EL (cell line): ENCODE measurements around the gene ZBED4.
"Not testable (repeated sequence)": the region's sequence is repeated elsewhere in the genome, so short reads cannot be mapped to it uniquely, and the experiment has no call there.

Experiments
- DNase-seq: peaks from one replicate; pipeline ENCODE4 v3.0.0-alpha.2; 2016

The ZBED4 gene

DNA sequence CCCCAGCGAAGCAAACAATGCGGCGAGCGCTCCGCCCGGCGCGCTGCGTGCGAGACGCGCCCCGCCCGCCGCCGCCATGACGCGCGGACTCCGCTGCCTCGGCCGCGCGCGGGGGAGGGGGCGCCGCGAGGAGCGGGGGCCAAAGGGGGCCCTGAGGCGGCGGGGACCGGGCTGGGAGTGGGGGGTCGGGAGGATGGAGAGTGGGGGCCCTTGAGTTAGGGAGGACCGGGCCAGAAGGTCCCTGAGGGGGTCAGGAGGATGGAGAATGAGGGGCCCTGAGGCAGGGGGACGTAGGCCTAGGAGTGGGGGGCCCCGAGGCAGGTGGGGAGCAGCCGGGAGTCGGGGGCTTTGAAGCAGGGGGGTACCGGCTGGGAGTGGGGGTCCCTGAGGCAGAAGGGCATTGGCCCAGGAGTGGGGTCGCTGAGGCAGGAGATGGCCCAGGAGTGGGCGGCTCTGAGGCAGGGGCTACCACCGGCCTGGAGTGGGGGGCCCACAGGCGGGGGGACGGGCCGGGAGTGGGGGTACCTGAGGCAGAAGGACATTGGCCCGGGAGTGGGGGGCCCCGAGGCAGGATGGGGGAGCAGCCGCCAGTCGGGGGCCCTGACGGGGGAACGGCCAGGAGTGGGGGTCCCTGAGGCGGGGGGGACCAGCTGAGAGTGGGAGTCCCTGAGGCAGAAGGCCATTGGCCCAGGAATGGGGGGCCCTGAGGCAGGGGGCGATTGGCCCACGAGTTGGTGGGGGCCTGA is 25.6 kb upstream of the ZBED4 start, which contains the start of gene BRD1:
BRD1 (minus strand) TSS at position 21 of the 746 bp plus-strand sequence. CDS start 3,556 bp downstream, outside the sequence.
- DNase-seq: peak; percentile 62

DNA sequence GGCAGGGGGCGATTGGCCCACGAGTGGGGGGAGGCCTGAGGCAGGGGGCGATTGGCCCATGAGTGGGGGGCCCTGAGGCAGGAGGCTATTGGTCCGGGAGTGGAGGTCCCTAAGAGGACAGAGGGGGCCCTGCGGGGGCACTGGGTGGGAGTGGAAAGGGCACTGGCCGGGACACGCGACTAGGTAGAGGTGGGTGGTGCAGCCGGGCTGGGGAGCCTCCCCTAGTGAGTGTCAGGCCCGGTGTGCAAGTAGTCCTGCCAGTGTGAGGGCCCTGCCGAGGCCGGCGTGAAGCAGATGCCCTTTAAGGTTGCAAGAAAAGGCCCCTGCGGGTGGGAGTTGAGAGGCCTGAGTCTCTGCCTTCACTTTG is 25.1 kb upstream of the ZBED4 start:
- no peak for DNase-seq

DNA sequence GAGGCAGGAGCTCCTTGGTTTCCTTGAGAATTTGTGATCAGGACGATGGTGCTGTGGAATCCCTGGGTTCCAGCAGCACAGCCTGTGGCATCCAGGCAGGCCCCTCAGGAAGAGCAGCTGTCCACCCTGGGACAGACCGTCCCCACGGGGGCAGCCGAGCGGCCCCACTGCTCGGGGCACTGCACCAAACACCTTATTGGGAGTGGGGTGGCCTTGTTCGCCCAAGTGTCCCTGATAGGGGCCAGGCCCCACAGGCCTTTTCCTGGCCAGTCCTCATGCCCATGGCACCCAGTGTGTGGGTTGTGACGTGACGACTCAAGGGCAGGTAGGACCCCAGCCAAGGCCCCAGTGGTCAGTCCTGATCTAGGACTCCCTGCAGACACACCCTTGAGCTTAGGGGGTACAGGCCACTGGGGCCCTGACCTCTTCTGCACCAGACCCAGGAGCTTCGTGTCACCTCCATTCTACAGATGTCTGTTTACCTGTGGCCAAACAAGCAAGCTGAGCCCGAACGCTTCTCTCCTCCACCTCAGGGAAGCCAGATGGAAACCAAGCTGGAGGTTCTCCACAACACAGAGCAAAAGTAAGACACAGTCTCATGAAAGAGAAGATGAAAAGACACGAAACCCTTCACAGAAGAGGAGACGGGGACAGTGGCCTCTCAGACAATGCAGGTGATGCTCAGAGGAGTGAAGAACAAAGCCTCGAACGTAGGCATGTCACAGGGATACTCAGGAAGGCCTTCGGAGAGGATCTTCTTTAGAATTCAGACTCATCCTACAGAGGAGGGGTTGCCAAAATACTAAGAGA is 24.4 kb upstream of the ZBED4 start:
- no peak for DNase-seq

DNA sequence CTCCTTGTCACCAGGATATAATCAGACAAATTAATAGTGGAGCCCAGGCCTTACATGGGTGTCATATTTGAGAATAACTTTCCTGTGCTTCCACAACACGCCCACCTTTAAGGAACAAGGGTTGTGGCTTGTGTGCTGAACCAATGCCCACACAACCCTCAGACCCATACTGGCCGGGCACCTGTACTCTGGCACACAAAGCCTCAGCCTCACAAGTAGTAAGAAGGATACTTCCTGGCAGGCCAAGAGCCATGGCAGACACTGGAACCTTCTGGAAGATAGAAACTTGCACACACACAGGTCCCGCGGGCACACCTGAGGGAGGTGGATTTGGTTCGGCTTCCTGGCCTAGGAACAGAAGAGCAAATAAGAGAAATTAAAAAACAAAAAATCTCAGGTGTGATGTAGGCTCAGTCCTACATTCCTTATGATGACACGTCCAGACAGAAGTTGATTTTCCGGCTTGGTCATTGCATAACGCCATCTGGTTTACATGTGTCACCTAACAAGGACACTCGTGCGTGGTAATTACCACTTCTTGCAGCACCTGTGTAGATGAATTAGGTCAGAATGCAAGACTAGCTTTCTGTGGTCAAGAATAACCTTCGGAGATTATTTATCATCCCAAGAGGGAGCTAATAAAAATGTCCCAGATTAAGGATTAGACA is 20.2 kb upstream of the ZBED4 start:
- DNase-seq: no peak

DNA sequence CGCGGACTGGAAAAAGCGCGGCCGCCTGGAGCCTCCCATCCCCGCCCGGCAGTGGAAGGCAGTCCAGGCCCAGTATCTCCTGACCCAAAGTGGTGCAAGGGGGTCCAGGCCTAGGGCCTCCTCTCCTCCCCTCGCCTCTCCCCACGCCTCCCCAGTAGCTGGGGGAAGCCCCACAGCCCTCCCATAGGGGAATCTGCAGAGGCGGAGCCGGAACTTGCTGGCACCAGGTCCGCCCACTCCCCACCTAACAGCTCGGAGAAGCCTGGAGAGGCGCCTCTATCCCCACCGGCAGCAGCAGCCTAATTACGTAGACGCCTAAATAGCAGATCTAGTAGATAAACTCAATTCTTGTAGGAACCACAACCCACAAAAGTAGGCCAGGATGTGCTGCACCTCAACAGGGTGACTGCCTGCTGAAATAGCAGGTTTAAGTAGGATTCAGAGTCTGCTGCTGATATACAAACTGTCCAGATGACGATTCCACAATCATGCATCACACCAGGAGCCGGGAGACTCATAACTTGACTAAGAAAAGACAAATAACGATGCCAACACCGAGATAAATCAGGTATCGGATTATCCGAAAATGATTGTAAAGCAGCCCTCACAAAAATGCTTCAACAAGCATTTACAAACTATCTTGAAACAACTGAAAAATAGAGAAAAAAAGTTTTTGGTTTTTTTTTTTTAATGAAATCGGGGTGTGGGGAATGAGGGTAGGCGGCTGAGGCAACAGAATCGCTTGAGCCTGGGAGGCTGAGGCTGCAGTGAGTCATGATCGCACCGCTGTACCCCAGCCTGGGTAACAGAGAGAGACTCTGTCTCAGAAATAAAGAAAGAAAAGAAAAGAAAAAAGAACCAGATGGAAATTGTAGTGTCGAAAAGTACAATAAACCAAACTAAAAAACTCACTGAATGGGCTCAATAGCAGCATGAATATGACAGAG is 14.6 kb upstream of the ZBED4 start:
- no peak for DNase-seq

DNA sequence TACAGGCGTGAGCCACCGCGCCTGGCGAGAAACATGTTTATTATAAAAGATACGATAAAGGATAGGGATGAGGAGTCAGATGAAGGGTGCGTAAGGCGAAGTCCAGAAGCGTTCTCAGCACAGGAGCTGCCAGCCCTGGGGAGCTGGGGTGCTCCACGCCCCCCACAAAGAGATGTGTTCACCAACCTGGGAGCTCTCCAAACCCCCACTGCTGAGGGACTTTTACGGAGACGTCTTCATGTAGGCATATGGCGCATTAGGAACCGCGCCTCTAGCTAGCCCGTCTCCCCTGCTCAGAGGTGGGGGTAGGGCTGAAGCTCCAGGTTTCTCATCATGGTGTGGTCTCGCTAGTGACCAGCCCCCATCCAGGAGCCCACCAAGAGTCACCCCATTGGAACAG is 8.4 kb upstream of the ZBED4 start:
- no peak for DNase-seq

DNA sequence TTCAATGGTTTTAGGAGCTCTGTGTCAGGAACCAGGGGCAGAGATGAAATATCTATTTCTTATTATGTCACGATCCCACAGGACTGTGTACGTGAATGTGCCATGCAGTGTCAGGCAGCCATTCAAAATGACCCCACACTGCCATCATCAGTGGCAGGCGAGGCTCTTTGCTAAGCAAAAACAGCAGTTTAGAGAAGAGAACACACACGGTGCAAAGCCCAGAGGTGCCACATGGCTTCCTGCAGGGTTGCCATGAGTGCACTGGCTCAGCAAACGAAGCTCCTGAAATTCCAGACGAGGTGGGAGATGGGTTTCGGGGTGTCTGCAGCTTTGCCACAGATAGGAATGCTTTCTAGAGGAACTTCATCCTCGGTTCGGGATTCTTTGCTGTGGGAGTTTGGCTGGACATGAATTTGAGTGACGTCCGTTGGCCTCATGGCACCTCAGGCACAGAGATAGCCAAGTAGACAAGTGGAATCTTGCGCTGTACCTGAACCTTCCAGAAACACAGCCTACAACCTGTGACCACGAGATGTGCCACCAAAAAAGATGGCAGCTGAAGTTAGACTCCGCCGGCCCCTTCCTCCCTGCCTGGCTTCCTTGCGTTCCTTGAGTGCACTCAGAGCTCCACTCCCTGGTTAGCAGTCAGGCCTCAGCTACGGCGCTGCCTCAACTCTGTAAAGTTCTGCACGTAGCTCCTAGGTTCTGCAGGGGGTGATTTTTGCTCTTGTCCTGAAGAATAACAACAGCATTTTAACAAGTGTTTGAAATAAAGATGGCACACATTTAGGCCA is 7.8 kb upstream of the ZBED4 start:
- DNase-seq: no peak

DNA sequence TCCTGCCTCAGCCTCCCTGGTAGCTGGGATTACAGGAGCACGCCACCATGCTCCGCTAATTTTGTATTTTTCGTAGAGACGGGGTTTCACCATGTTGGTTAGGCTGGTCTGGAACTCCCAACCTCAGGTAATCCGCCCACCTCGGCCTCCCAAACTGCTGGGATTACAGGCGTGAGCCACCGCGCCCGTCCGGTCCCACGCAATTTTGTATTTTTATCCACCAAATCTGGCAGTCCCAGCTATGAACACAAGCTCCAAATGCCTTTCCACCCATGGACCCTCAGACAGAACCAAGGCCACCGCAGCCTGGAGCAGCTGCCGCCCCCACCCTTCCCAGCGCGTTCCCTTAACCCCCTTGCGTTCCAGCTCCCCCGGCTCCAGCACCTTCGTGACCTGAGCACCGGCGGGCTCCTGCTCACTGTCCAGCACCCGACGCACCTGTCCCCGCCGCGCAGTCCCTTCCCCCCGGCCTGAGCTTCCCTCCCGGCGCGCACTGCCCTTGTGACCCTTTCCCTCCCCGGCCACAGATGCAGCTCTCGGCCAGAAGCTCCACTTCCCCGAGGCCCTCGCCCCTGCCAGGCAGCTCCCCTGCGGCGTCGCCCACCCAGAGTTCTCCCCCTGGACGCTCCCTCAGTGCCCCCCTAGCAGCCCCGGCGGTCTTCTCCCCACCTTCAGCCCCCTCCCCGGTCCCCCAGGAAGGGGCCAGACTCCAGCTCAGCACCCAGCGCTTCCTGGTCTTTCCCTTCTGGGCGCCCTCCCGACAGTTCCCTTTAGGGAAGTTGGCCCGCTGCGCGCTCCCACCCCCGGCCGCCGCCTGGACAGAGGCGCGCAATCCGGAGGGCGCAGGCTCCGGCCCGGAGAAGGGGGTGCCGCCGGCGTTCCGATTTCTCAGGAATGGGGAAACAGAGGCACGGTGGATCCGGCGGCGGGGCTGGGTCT is 5.6 kb upstream of the ZBED4 start:
- no peak for DNase-seq

DNA sequence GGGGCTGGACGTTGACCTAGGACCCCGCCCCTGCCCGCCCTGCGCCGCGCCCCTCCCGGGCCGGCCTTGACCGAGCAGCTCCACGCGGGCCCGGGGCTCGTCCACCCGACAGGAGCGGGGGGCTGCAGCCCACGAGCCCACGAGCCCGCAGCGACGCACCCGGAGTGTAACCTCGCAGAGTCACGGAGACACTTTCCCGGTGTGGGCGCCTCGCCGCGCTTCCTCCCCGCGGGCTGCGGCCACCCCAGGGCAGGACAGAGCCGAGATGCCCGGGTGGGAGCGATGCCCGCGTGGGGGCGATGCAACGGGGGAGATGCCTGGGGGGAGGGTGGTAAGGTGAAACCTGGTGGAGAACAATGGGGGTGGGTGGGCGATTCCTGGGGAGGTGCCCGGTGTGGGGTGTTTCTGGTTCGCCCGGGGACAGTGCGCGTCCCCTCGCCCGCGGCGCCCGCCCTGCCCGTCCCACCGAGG is 4.9 kb upstream of the ZBED4 start:
- DNase-seq: no peak

DNA sequence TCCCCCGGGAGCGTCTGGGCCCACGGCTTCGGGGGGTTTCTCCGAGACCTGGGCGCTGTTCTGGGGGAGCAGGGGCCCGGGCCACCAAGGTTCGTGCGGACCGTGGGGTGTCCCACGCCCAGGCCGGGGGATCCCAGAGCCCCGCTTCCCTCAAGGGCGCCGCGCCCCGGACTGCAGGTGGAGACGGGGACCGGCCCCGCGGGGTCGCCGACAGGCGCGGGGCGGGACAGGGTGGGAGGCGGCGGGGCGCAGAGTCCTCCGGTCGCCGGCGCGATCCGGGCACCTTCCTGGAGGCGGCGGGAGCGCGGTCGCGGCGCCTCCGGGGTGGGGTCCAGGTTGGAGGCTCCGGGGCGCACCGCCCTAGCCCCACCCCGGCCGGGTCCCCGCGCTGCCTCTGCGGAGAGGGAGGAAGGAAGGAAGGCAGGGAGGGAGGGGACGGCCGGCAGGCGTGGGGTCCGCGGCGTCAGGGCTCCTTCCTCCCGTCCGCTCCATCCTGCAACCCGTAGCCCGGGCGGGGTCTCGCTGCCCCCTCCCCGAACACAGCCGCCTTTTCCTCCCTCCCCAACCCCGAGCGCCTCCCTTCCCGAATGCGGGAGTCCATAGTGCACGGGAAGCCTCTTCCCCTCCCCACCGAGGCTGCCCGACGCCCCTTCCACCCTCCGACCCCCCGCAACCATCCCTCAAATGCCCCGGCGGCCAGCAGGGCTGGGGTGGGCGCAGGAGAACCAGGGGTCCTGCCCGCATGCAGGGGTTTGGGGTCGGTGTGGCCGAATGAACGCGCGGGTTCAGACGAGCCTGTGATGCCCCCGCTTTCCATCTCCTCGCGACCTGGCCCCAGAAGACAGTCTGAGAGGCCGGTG is 4.3 kb upstream of the ZBED4 start:
- no peak for DNase-seq

DNA sequence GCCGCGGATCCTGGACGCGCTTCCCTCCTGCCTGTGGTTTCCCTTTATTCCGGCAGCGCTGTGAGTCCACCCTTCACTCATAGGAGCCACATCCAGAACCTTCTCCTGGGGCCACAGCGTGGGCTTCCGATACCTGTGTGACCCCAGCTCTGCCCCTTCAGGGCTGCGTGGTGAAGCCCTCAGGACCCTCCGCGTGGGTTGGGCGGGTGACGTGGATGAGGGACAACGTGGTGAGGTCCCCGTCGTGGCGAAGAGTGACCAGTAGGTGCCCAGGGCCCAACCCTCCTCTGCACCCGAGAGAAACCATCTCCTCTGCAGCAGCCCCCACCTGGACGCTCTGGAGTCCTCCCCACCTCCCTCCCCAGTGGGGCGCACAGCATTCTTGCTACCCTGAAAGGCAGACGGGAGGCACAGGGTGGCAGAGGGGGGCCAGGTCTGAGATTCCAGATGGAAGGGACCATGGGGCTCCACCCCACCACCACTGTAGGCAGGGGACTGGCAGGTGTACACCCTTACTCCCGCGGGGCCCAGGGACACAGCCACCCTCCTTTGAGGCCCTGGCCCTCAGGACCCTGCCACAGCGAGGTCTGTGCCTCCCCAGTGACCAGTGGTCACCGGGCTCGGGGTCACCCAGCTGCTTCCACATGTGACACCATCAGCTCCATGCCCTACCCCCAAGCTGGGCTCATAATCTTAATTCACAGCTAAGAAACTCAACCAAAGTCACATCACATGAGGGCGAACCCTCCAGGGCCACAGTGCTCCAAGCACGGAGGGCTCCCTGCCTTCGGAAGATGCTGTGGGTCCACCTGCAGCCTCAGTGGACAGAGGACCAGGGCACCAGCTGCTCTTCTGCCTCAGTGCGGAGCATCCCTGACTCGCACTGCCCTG is 3.4 kb upstream of the ZBED4 start:
- DNase-seq: no peak

DNA sequence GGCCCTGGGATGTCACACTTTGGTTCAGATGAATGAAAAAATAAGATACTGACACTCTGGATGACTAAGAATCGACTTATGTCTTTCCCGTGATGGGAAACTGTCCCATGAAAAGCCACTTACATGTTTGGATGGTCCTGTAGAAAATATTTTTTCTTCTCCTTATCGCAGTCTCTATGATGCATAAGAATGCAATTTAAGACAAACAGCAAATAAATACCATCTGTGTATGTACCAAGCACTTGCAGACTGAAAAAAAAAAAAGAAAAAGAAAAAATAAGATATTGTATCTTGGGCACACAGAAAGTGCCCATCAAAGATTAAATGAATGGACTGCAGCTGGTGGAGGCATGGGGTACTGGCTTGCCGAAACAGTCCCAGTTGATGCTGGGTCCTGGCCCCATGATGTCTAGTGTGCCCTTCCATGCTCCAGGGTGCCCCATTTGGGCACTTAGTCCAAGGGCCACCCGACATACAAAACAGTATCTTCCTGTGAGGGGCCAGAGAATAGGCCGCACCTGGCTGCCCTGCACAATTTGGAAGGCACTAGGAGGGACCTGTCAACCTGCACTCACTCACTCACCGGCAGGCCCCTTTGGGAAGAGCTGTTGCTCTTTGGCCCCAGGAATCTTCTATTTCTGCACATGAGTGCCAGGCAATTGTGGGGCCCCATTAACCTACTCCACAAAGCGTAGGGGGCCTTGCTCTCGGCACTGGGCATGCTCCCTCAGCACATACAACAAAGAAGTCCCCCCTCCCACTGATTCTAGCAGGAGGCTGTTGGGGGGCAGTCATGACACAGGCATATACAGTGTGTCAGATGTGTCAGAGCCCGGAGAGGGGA is 2.5 kb upstream of the ZBED4 start:
- no peak for DNase-seq

DNA sequence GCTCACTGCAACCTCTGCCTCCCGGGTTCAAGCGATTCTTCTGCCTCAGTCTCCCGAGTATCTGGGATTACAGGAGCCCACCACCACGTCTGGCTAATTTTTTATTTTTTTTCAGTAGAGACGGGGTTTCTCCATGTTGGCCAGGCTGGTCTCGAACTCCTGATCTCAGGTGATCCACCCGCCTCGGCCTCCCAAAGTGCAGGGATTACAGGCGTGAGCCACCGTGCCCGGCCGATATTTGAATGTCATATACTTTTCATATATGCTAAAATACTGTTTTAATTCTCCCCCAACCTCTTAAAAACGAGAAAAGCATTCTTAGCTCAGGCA is 1.1 kb upstream of the ZBED4 start:
- not testable (repeated sequence) for DNase-seq

DNA sequence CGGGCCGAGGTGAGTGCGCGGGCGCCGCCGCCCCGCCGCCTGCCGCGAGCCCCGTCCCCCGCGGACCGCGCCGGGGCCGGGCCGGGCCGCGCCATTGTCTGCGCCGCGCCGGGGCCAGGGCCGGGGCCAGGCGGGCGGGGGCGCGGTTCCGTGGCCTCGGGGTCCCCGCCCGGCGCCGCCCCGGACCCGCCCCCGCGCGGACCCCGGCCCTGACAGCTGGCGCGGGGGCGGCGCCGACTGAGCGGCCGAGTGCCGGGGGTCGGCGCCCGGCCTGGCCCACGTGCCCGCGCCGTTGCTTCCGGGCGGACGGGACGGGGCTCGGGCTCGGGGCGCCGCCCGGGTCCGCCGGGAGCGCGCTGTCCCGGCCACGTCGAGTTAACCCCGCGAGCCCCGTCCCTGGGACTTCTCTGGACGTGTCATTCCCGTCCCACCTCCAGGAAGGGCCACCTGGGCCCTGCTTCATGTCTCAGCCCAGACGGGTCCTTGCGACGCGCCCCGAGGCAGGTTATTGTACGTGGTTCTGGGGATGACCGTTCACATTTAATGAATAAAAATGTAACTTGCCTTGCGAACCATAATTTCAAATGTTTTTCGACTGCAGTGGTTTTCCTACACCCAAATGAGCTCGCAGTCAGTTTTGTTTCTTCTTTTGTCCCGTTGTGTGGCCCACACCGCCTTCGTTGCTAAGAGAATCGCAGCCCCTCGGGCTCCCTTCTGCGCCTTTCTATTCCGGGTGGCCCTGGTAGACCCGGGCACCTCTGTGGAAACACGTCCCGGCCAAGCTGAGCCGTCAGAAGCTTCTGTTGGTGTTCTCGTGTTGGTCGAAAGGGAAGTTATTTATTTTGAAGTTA is 562 bp downstream of the ZBED4 start:
- DNase-seq: peak; percentile 42

DNA sequence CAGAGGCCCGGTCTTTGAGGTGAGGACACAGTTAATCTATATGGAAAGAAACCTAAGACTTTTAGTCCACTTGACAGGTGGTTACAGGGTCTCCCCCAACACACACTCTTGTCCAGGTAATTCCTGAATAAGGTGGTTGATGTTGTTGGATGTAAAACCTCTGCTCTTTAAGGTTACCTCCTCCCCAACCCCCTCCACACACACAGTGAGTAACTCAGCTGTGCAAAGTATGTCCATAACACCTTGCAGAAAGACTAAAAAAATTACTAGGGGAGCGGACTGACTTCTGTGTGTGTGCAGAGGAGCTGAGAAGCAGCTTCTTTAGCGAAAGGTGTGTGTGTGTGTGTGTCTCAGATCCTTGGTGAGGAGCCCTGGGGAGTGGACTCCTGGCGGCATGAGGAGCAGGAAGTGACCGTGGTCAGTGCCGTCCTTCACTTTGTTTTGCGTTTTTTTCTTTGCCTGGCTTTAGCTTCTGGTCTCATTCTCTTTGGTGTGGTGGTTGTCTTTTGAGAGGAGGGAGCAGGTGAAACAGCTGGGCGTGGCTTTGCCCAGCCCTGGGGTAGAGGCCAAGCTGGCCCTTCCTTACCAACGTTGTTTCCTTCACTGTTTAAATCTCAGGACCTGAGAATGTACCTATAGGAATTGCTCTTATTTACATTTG is 1.7 kb downstream of the ZBED4 start:
- peak; percentile 31 for DNase-seq

DNA sequence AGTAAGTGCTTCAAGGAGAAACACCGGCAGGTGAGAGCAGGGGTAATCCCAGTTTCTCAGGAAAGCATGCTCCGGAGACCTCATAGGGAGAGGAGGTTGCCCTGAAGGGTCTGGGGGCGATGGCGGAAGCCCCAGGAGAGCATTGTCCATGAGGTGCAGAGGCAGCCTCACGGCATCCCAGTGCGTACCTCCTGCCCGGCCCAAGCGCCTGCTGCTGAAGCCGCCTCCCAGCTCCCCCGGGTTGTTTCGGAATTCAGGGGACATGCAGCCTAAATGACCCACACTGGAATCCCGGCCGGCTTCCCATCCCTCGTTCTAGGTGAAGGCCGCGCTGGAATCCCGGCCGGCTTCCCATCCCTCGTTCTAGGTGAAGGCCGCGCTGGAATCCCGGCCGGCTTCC is 2.7 kb downstream of the ZBED4 start:
- no peak for DNase-seq
